Frontal cortex (tissue), 4 donors: Measurements from ENCODE around the gene NMT1. TPM values are rescaled to one million over a fixed set of nuclear protein-coding genes. Genes with fewer than 3 reads are reported as not detected.

ENCODE experiments used
- DNase-seq, 2 donors: peaks; one replicate each; pipeline ENCODE4 v3.0.0; 2012; ENCODE audit warnings: low spot score in 2 of 2
- FAIRE-seq: peaks from 2 replicates; lab custom pipeline; 2012; peaks lifted over from hg19 to GRCh38; lab: Jason Lieb, UNC
- total RNA-seq: library from RNA; depleted of rRNA; stranded (reverse); fragments of >200 nt; gene quantifications from one replicate; pipeline ENCODE4 v1.2.3, GENCODE V29; 2014
- donor health status: control.
- donor health status: control.
- donor health status: control.

The NMT1 gene
- total RNA-seq, 1 donor from 2014 or later: 29.3 TPM

GRCh38 chr17:45101883-45102811 lies 41.0 kb downstream of the NMT1 start:
- DNase-seq (no peak), FAIRE-seq (no peak)

GRCh38 chr17:45102856-45103255 lies 41.7 kb downstream of the NMT1 start:
- DNase-seq (no peak), FAIRE-seq (no peak)

DNA sequence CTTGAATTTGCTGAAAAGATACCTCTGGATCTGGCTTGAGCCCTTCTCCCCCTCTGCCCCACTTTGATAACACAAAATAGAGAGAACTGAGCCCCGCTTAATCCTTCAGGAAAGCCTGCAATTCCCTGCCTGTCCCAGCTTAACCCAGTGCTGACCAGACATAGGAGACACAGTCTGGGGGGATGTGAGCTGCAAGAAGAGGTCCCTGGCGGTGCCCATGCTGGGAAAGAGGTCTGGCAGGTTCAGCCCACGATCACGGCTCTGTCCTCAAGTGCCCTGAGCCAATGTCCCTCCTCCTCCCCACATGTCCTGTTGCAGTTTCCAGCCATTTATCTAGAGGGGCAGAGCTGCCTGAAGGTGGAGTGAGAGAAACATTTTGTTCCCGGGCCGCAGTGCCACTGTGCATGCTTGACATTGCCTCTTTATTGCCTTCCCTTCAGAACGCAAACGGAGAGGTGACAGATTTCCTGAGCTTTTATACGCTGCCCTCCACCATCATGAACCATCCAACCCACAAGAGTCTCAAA lies 42.2 kb downstream of the NMT1 start:
- no peak for FAIRE-seq
- no peak for DNase-seq

DNA sequence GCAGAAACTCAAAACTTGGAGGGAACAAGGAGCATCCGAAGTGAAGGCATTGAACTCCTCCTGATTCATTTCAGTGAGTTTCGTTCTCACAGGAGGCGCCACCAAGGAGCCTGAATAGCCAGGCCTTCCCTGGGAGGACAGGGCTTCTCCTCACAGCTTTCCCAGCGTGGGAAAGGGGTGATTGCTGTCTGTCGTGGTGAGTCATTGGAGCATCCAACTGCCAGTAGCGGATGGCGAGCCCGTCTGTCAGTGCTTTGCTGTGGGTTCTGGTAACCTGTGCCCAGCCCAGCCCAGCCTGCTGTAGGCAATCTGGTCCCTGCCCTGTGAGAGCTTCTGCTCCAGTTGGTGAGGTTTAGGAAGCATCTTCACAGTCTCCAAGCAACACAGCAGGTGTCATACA lies 42.9 kb downstream of the NMT1 start:
- FAIRE-seq: no peak

DNA sequence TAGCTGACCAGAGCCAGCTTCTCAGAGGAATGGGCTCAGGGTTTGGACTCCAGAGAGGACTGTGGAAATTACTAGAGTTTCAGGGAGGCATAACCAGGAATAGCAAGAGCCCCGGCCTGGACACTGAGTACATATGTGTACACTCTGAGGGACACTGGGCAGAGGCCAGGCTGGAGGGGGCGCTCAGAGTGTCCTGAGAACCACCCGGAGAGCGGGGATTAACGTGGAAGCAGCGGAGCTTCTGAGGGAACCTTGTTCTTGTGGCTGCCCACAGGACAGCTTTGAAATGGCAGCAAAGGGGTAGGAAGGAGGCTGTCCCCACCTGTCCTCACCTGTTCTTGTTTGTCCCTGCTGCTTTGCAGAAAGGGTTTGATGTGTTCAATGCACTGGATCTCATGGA lies 43.4 kb downstream of the NMT1 start:
- DNase-seq (no peak), FAIRE-seq (no peak)

More for the DNA sequence above, 42.9 kb downstream of the NMT1 start:
- DNase-seq: no peak

GRCh38 chr17:45104907-45105624 lies 43.9 kb downstream of the NMT1 start:
- no peak for DNase-seq
- FAIRE-seq: no peak

GRCh38 chr17:45106096-45106495 lies 45.0 kb downstream of the NMT1 start:
- no peak for DNase-seq
- FAIRE-seq: no peak

DNA sequence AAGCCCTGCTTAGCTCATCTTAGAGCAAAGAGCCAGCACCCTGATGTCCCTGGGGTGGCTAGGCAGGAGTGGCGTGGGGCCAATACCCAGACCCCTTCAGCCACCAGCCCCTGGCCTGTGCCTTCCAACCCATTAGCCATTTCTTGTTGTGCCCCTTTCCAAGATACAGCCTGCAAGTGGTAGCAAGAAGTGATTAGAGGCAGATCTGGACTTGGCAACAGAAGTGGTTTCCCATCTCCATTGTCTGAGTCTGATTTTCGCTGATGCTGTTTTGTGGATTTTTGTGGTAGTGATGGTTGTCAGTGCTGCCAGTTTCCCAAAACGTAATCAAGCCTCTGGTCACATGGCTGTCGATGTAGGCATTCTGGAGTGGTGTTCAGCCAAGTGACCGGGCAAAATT lies 45.5 kb downstream of the NMT1 start:
- DNase-seq: no peak
- FAIRE-seq: no peak

GRCh38 chr17:45107293-45108010 lies 46.3 kb downstream of the NMT1 start:
- DNase-seq (no peak), FAIRE-seq (no peak)

DNA sequence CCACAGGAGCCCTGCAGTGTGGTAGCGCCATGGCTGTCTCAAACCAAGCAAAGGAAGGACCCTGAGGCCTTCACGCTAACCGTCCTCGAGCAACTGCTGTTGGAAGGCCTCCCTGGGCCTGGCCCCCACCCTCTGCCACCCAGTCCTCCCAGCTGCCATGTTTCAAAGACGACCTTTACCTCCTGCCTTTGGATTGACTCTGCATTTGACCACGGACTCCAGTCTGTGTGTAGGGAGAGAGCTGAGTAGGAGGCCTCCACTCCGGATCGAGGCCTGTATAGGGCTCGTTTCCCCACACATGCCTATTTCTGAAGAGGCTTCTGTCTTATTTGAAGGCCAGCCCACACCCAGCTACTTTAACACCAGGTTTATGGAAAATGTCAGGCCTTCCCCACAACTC lies 46.9 kb downstream of the NMT1 start:
- DNase-seq: no peak
- FAIRE-seq: no peak

DNA sequence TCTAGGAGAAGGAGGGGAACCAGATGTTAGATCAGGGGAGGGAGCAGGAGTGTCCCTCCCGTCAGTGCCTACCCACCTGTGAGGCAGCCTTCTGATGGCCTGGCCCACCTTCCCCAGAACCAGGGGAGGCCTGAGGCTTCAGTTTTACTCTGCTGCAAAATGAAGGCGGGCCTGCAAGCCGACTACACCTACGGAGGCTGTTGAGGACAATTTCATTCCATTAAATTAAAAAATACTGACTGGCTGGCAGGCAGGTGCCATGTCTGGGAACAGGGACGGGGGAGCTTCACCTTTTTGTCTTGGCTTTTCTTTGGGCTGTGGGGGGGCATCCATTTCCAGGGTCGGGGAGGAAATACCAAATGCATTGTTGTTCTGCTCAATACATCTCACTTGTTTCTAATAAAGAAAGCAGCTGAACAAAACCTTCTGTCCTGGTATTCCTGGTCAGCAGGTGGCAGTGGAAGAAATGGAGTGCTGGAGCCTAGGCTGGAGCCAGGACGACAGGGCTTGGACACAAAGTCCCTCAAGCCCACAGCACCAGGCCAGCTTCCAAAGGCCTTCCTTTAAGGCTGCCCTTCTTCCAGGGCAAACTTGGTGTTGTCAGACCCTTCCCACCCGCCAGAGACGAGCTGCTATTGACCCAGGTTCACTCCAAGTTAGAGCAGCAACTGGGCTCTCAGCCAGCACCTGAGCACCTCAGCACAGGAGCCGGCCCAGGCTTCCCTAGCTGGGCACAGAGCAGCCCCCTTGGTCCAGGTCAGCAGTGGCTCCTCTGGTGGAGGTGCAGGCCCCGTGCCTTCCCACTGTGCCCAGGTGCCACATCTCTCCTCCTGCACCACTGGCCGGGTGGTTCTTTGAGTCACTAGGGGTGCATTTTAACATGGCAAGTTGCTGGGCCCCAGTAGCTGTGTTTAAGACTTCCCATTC lies 47.7 kb downstream of the NMT1 start:
- DNase-seq: no peak
- no peak for FAIRE-seq

DNA sequence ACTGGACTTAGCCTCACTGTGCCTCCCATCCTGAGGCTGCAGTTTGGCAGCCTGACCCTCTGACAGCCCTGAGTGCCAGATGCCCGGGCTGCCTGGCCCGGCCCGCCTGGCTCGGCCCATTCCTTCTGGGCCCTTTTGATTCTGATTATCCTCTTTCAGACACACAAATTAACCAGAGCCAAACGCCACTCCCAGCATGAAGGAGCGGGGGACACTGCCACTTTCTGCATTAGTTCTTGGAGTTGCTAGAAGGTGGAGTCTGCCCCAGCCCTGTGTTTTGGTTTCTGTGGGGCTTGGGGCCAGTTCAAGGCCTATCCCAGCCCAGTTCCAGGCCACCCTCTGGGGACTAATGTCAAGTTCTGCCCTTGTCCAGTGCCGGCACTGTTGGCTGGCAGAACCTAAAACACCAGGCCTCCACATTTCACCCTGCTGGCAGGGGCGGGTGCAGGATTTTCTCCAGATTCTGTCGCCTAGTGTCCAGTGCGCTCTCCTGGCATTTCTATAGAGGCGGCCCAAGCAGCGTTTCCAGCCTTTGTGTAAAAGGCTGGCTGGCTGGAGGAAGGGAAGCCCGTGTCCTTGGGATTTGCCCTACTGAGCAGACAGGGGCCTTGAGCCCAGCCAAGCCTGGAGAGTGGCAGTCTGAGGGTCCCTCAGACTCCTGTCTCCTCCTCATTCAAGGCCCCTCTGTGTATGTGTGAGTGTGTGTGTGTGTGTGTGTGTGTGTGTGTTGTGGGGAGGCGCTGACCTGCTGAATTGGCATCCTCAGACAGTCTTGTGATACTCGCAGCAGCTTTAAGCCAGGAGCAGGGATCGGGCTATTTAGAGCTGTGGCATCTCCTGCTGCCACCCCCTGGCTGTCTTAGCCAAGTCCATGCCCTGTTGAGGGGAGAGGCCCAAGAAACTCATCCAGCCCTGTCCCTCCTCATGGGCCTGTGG lies 49.8 kb downstream of the NMT1 start:
- FAIRE-seq (no peak), DNase-seq (peak in 1 of 2 donors; percentile 73)

GRCh38 chr17:45111850-45112249 lies 50.7 kb downstream of the NMT1 start:
- DNase-seq: no peak
- no peak for FAIRE-seq

- FAIRE-seq (no peak), DNase-seq (no peak)
Observed at GRCh38 chr17:45112559-45113423, 51.7 kb downstream of the NMT1 start.

GRCh38 chr17:45113424-45113754 lies 52.3 kb downstream of the NMT1 start:
- FAIRE-seq (no peak), DNase-seq (no peak)

DNA sequence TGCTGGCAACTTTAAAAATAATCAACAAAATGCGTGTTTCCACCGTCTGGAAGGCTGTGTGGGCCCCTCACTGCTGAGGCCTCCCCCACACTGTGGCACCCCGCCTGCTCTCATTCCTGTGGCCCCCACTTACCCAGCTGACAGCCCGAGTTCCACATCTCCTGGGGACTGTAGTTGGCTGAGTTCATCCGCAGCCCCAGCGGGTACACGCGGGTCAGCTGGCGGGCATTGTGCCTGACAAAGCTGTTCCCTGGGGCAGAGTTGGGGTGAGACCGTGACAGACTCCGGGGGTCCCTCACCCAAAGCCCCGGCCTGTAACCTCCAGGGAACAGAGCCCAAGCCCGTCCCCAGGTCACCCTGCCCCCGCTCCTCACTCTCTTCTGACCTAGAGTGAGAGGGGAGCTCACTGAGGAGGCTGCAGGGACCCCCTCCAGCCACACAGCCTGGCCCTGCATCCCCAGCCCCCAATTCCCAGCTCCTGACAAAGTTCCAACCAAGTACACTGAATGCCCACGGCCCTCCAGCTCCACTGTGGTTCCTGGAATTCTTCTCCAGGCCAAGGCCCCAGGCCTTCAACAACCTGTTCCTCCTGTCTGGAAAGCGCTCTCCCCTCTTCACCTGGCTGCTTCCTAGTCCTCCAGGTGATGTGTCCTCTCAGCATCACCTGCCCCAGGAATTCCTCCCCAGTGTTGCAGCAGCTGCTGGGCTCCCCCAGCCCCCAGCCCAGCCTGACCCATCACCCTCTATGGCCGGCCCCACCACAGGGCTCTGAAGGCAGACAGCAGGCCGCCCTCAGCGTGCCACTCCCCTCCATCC lies 53.2 kb downstream of the NMT1 start:
- no peak for FAIRE-seq
- no peak for DNase-seq
